HEK293 (cell line): ENCODE results near the gene PTPN18.

Experiments
- CTCF ChIA-PET: fragments of 350-600 bp; formaldehyde crosslinking; extraction: SDS; loops from one replicate; lab custom pipeline; 2021; ENCODE audit warnings: antibody characterized with exemption; lab: Yijun Ruan, JAX
- POLR2A ChIA-PET: fragments of 300-600 bp; formaldehyde crosslinking; extraction: SDS; loops from one replicate; lab custom pipeline; 2020; ENCODE audit warnings: antibody characterized with exemption, inconsistent platforms; lab: Yijun Ruan, JAX
- H3K27ac ChIP-seq: fragments of 200-500 bp; sonication (Bioruptor generic); 2 replicates; pipeline ENCODE4 v1.5.1; 2014; ENCODE audit warnings: low read depth, low read length, control low read depth, inconsistent platforms; ENCODE audit errors: extremely low read depth
- H3K36me3 ChIP-seq, 2 experiments: fragments of 200-500 bp in 1 of 2; sonication (Bioruptor generic) in 1 of 2; 1 replicate in 1 of 2; 2 replicates in 1 of 2; pipeline ENCODE4 v1.5.1; 2014 to 2017; ENCODE audit warnings: inconsistent platforms in 2 of 2, low read length in 2 of 2; ENCODE audit not compliant: control insufficient read depth in 2 of 2, insufficient read depth in 1 of 2
- H3K4me1 ChIP-seq: fragments of 200-500 bp; sonication (Bioruptor generic); 2 replicates; pipeline ENCODE4 v1.5.1; 2014; ENCODE audit warnings: mild to moderate bottlenecking, low read length, inconsistent platforms; ENCODE audit not compliant: control insufficient read depth, insufficient read depth
- H3K4me3 ChIP-seq: 2 replicates; pipeline ENCODE4 v1.5.1; 2011; ENCODE audit warnings: low read depth, mild to moderate bottlenecking, control low read depth, low read length, moderate library complexity
- H3K9me3 ChIP-seq: fragments of 200-500 bp; sonication (Bioruptor generic); 2 replicates; pipeline ENCODE4 v1.5.1; 2014; ENCODE audit warnings: low read depth, low read length, inconsistent platforms; ENCODE audit not compliant: control insufficient read depth, insufficient read depth
- HOXC10 ChIP-seq: sonication (generic); formaldehyde crosslinking; IDR thresholded peaks from 2 replicates; pipeline ENCODE4 v1.8.1; 2023; ENCODE audit warnings: mild to moderate bottlenecking, missing genetic modification reagents
- MEIS1 ChIP-seq: sonication (generic); formaldehyde crosslinking; IDR thresholded peaks from 2 replicates; pipeline ENCODE4 v1.8.1; 2022; ENCODE audit warnings: missing genetic modification reagents, mild to moderate bottlenecking, borderline replicate concordance
- REST ChIP-seq: fragments of 450-650 bp; formaldehyde crosslinking; IDR thresholded peaks from 2 replicates; pipeline ENCODE4 v1.5.1; 2016; ENCODE audit warnings: missing biosample characterization, missing genetic modification characterization
- SP2 ChIP-seq: fragments of 450-650 bp; formaldehyde crosslinking; IDR thresholded peaks from 2 replicates; pipeline ENCODE4 v1.5.1; 2016; ENCODE audit warnings: missing biosample characterization, missing genetic modification characterization
- YY2 ChIP-seq: fragments of 450-650 bp; formaldehyde crosslinking; IDR thresholded peaks from 2 replicates; pipeline ENCODE4 v1.5.1; 2016; ENCODE audit warnings: missing biosample characterization, missing genetic modification characterization
- ZBTB11 ChIP-seq: fragments of 450-650 bp; formaldehyde crosslinking; conservative IDR thresholded peaks from 2 replicates; pipeline ENCODE4 v1.5.1; 2016; ENCODE audit warnings: low read depth, missing biosample characterization, missing genetic modification characterization
- ZBTB7A ChIP-seq: fragments of 450-650 bp; formaldehyde crosslinking; IDR thresholded peaks from 2 replicates; pipeline ENCODE4 v1.5.1; 2016; ENCODE audit warnings: low read depth, missing biosample characterization, missing genetic modification characterization
- ZFP3 ChIP-seq: fragments of 450-650 bp; formaldehyde crosslinking; IDR thresholded peaks from 2 replicates; pipeline ENCODE4 v1.5.1; 2016; ENCODE audit warnings: low read depth, missing biosample characterization, missing genetic modification characterization
- ZNF132 ChIP-seq: fragments of 450-650 bp; formaldehyde crosslinking; IDR thresholded peaks from 2 replicates; pipeline ENCODE4 v1.5.1; 2017; ENCODE audit warnings: missing biosample characterization, missing genetic modification characterization, borderline replicate concordance
- ZNF133 ChIP-seq: fragments of 450-650 bp; formaldehyde crosslinking; IDR thresholded peaks from 2 replicates; pipeline ENCODE4 v1.5.1; 2016; ENCODE audit warnings: missing biosample characterization, missing genetic modification characterization
- ZNF138 ChIP-seq: fragments of 450-650 bp; formaldehyde crosslinking; IDR thresholded peaks from 2 replicates; pipeline ENCODE4 v1.5.1; 2016; ENCODE audit warnings: missing biosample characterization, missing genetic modification characterization, borderline replicate concordance
- ZNF175 ChIP-seq: fragments of 450-650 bp; formaldehyde crosslinking; IDR thresholded peaks from 2 replicates; pipeline ENCODE4 v1.5.1; 2016; ENCODE audit warnings: missing biosample characterization, missing genetic modification characterization
- ZNF223 ChIP-seq: fragments of 450-650 bp; formaldehyde crosslinking; IDR thresholded peaks from 2 replicates; pipeline ENCODE4 v1.5.1; 2016; ENCODE audit warnings: missing biosample characterization, missing genetic modification characterization
- ZNF24 ChIP-seq: fragments of 450-650 bp; formaldehyde crosslinking; IDR thresholded peaks from 2 replicates; pipeline ENCODE4 v1.5.1; 2016; ENCODE audit warnings: missing biosample characterization, missing genetic modification characterization
- ZNF341 ChIP-seq: fragments of 450-650 bp; formaldehyde crosslinking; IDR thresholded peaks from 2 replicates; pipeline ENCODE4; 2016; ENCODE audit warnings: low read depth, missing biosample characterization, missing genetic modification characterization
- ZNF48 ChIP-seq: fragments of 450-650 bp; formaldehyde crosslinking; IDR thresholded peaks from 2 replicates; pipeline ENCODE4 v1.5.1; 2016; ENCODE audit warnings: missing biosample characterization, missing genetic modification characterization
- ZNF501 ChIP-seq: fragments of 450-650 bp; formaldehyde crosslinking; IDR thresholded peaks from 2 replicates; pipeline ENCODE4 v1.5.1; 2016; ENCODE audit warnings: missing biosample characterization, missing genetic modification characterization
- ZNF514 ChIP-seq: fragments of 450-650 bp; formaldehyde crosslinking; IDR thresholded peaks from 2 replicates; pipeline ENCODE4 v1.5.1; 2016; ENCODE audit warnings: missing biosample characterization, missing genetic modification characterization
- ZNF560 ChIP-seq: fragments of 450-650 bp; formaldehyde crosslinking; IDR thresholded peaks from 2 replicates; pipeline ENCODE4 v1.5.1; 2017; ENCODE audit warnings: missing biosample characterization, missing genetic modification characterization, borderline replicate concordance
- ZNF768 ChIP-seq: fragments of 450-650 bp; formaldehyde crosslinking; IDR thresholded peaks from 2 replicates; pipeline ENCODE4 v1.5.1; 2018; ENCODE audit warnings: missing biosample characterization, mild to moderate bottlenecking, missing genetic modification characterization
- ZNF785 ChIP-seq: fragments of 450-650 bp; formaldehyde crosslinking; IDR thresholded peaks from 2 replicates; pipeline ENCODE4 v1.5.1; 2016; ENCODE audit warnings: missing biosample characterization, missing genetic modification characterization

Gene PTPN18

DNA sequence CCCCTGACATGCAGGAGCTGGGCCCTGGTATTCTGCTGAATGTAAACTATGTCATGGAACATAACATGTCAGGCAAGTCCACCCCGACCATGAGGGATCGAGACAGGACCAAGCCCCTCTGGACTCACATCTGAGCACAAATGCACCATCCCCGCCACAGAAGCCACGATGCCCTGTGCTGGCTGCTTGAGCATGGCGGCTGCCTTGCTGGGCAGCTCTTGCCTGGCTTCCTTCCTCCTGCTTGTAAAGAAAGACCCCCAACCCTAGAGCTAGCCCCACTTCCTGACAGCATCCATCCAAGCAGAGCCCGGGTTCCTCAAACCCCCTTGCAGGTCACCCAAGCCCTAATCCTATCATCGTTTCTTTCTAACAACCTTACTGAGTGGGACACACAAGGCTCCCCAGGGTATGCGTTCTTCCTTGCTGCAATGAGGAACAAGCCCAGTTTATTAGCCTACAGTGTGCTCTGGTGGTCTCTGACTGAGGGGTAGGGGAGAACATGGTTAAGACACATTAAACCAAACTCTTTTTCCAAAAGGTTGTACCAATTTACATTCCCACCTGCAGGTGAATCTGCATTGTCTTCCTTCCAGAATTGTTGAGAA is 26.6 kb downstream of the PTPN18 start:
- Histone ChIP-seq H3K27ac (no peak overlapping the region), H3K4me1 (no peaks in the 10 kb centered on the region), H3K4me3 (no peak overlapping the region), H3K9me3 (no peaks in the 10 kb centered on the region), H3K36me3 (no peaks in the 10 kb centered on the region)
- TF ChIP-seq ZNF514 (tag by site-specific recombination), result no peak
- no peak for TF ChIP-seq ZNF341 (tag by site-specific recombination)
- TF ChIP-seq YY2 (tag by site-specific recombination), result no peak
- no peak for TF ChIP-seq SP2 (tag by site-specific recombination)
- no peak for TF ChIP-seq ZNF501 (tag by site-specific recombination)
- CTCF ChIA-PET, result no interaction called here
- POLR2A ChIA-PET, result no interaction called here

GRCh38 chr2:130385709-130386108 is 29.9 kb downstream of the PTPN18 start:
- TF ChIP-seq ZNF223 (tag by site-specific recombination) (no peak), HOXC10 (CRISPR knock-in tag) (no peak), ZNF24 (no peak), ZNF132 (tag by site-specific recombination) (no peak), ZNF138 (tag by site-specific recombination) (no peak), ZNF133 (tag by site-specific recombination) (no peak), ZNF768 (tag by site-specific recombination) (no peak), ZBTB11 (tag by site-specific recombination) (no peak), ZFP3 (tag by site-specific recombination) (no peak), ZNF48 (tag by site-specific recombination) (no peak), MEIS1 (CRISPR knock-in tag) (no peak), ZNF560 (tag by site-specific recombination) (no peak), ZBTB7A (no peak), ZNF175 (tag by site-specific recombination) (no peak), REST (tag by site-specific recombination) (no peak), ZNF785 (tag by site-specific recombination) (no peak)
- Histone ChIP-seq H3K9me3 (no peaks in the 10 kb centered on the region), H3K27ac (no peak overlapping the region), H3K4me3 (no peak overlapping the region), H3K36me3 (no peaks in the 10 kb centered on the region), H3K4me1 (no peaks in the 10 kb centered on the region)
- POLR2A ChIA-PET, result no interaction called here
- CTCF ChIA-PET, result interaction anchor here (0.9 kb wide), 1 partner anchor 13 kb away, joined by 4 read pairs; no protein-coding TSS in a partner anchor
